K562 (cell line): ENCODE results near the gene PLOD1. TPM values are rescaled to one million over a fixed set of nuclear protein-coding genes. Genes with fewer than 3 reads are reported as not detected.
A peak's percentile ranks its signal among the peaks of the same experiment; 100 is the strongest.

Experiments used
- ATAC-seq: fragments of 200-7000 bp; cut with Tn5 transposase; 3 replicates; pipeline ENCODE4 v1.9.1; 2020; ENCODE audit warnings: moderate library complexity
- BruUV-seq: library from RNA; stranded (reverse); fragments of 400-500 nt; replicated peaks from 2 replicates; lab custom pipeline; 2021; lab: Mats Ljungman, UMichigan
- CTCF ChIA-PET: fragments of 300-600 bp; formaldehyde crosslinking; extraction: SDS; loops from one replicate; lab custom pipeline; 2021; ENCODE audit warnings: low intra/inter-chr PET ratio; lab: Yijun Ruan, JAX
- POLR2A ChIA-PET: fragments of 300-600, 350-650 bp; sonication (Branson Sonifier 250); formaldehyde crosslinking; extraction: SDS; loops from one replicate; lab custom pipeline; 2021; ENCODE audit warnings: antibody characterized with exemption, inconsistent platforms; lab: Yijun Ruan, JAX
- DNase-seq, 4 experiments: peaks; one replicate each; pipeline versions ENCODE4 v3.0.0 to v3.0.0-alpha.2; 2011 to 2018; ENCODE audit warnings: low spot score in 3 of 4, mixed read lengths in 3 of 4; ENCODE audit errors: extremely low read depth in 1 of 4
- FAIRE-seq: peaks from 2 replicates; lab custom pipeline; 2011; peaks lifted over from hg19 to GRCh38; lab: Jason Lieb, UNC
- H2AFZ ChIP-seq: 2 replicates; pipeline ENCODE4 v1.6.0; 2011; ENCODE audit warnings: low read depth, low read length, control low read depth, inconsistent platforms
- H3K27ac ChIP-seq: fragments of 200-600 bp; 3 replicates; pipeline ENCODE4 v1.8.0; 2011; ENCODE audit warnings: low read depth, mild to moderate bottlenecking, control low read depth, inconsistent platforms, low read length, moderate library complexity, mixed read lengths; ENCODE audit errors: extremely low read depth
- H3K27me3 ChIP-seq, 2 experiments: fragments of 300-600 bp in 1 of 2; 2 replicates in 1 of 2; 3 replicates in 1 of 2; pipeline versions ENCODE4 v1.6.0 to v1.8.0; 2011; ENCODE audit warnings: inconsistent platforms in 2 of 2, low read length in 2 of 2, mild to moderate bottlenecking in 1 of 2, mixed read lengths in 1 of 2, moderate library complexity in 1 of 2; ENCODE audit not compliant: control insufficient read depth in 2 of 2, insufficient read depth in 2 of 2
- H3K36me3 ChIP-seq: fragments of 300-600 bp; 3 replicates; pipeline ENCODE4 v1.8.0; 2011; ENCODE audit warnings: mild to moderate bottlenecking, low read length, inconsistent platforms; ENCODE audit not compliant: control insufficient read depth, insufficient read depth
- H3K4me1 ChIP-seq, 2 experiments: fragments of 200-600 bp in 1 of 2; replicated peaks in 1 of 2; 2 replicates in 1 of 2; 3 replicates in 1 of 2; pipeline versions ENCODE4 v1.5.1 to v1.8.0; 2011; ENCODE audit warnings: inconsistent platforms in 2 of 2, low read length in 2 of 2, mild to moderate bottlenecking in 1 of 2, mixed read lengths in 1 of 2, moderate library complexity in 1 of 2; ENCODE audit not compliant: control insufficient read depth in 2 of 2, insufficient read depth in 2 of 2
- H3K4me2 ChIP-seq: 2 replicates; pipeline ENCODE4 v1.6.1; 2011; ENCODE audit warnings: low read length, control low read depth, inconsistent platforms, mixed read lengths; ENCODE audit not compliant: insufficient read depth
- H3K4me3 ChIP-seq: fragments of 200-600 bp; sonication (generic), shearing (Covaris generic); 2 replicates; pipeline ENCODE4 v1.5.1; 2016; ENCODE audit warnings: control low read depth, inconsistent platforms
- H3K79me2 ChIP-seq: fragments of 200-600 bp; 3 replicates; pipeline ENCODE4 v1.8.0; 2011; ENCODE audit warnings: low read length, inconsistent platforms; ENCODE audit not compliant: control insufficient read depth, insufficient read depth
- H3K9ac ChIP-seq, 2 experiments: 2 replicates each; pipeline versions ENCODE4 v1.6.0 to v1.6.1; 2011; ENCODE audit warnings: low read depth in 2 of 2, low read length in 2 of 2, control low read depth in 1 of 2, inconsistent platforms in 1 of 2, mild to moderate bottlenecking in 1 of 2, mixed read lengths in 1 of 2; ENCODE audit not compliant: insufficient read depth in 1 of 2
- H3K9me1 ChIP-seq: one replicate; pipeline ENCODE4 v1.6.0; 2011; ENCODE audit warnings: inconsistent platforms, mild to moderate bottlenecking, low read length, moderate library complexity; ENCODE audit not compliant: control insufficient read depth, insufficient read depth
- H3K9me3 ChIP-seq: replicated peaks from 2 replicates; pipeline ENCODE4 v1.5.1; 2011; ENCODE audit warnings: low read depth, low read length, inconsistent platforms; ENCODE audit not compliant: control insufficient read depth, insufficient read depth
- H4K20me1 ChIP-seq: replicated peaks from 2 replicates; pipeline ENCODE4 v1.6.1; 2011; ENCODE audit warnings: low read length, inconsistent platforms, mixed read lengths; ENCODE audit not compliant: control insufficient read depth, insufficient read depth
- BRF2 ChIP-seq: IDR thresholded peaks from 3 replicates; pipeline ENCODE4 v1.6.1; 2011; ENCODE audit warnings: borderline replicate concordance, mild to moderate bottlenecking; ENCODE audit not compliant: insufficient read length, insufficient read depth
- CEBPG ChIP-seq, 3 experiments: fragments of 200-800 bp in 1 of 3; sonication (Bioruptor generic) in 1 of 3; sonication (generic) in 1 of 3; formaldehyde crosslinking in 1 of 3; IDR thresholded peaks in 2 of 3; conservative IDR thresholded peaks in 1 of 3; 2 replicates each; pipeline versions ENCODE4 v1.6.1 to v1.8.0; 2016 to 2022; ENCODE audit warnings: missing compliant biosample characterization in 2 of 3, missing genetic modification characterization in 2 of 3, mild to moderate bottlenecking in 1 of 3, missing genetic modification reagents in 1 of 3
- CTBP1 ChIP-seq: fragments of 450-650 bp; IDR thresholded peaks from 2 replicates; pipeline ENCODE4 v1.6.1; 2016; ENCODE audit warnings: borderline replicate concordance
- GTF2E2 ChIP-seq: fragments of 200-800 bp; sonication (Bioruptor generic); IDR thresholded peaks from 2 replicates; pipeline ENCODE4 v1.6.1; 2016; ENCODE audit warnings: missing genetic modification characterization, missing compliant biosample characterization
- KDM1A ChIP-seq, 2 experiments: fragments of 450-650 bp; IDR thresholded peaks; 2 replicates each; pipeline ENCODE4 v1.6.1; 2016; ENCODE audit warnings: mild to moderate bottlenecking in 2 of 2
- L3MBTL2 ChIP-seq: fragments of 450-650 bp; IDR thresholded peaks from 2 replicates; pipeline ENCODE4 v1.6.1; 2016; ENCODE audit warnings: mild to moderate bottlenecking, moderate library complexity
- MXD1 ChIP-seq: fragments of 250-450 bp; sonication (Bioruptor Pico); IDR thresholded peaks from 2 replicates; pipeline ENCODE4 v1.8.0; 2021; ENCODE audit warnings: borderline replicate concordance, mild to moderate bottlenecking, moderate library complexity; ENCODE audit not compliant: poor library complexity, severe bottlenecking
- PHB ChIP-seq: fragments of 250-450 bp; sonication (Bioruptor Pico); IDR thresholded peaks from 2 replicates; pipeline ENCODE4 v1.5.0; 2021
- RBM39 ChIP-seq: fragments of 200-400 bp; formaldehyde crosslinking; optimal IDR thresholded peaks from 2 replicates; pipeline ENCODE3; 2018; ENCODE audit warnings: low read depth, low read length
- SFPQ ChIP-seq: fragments of 200-400 bp; formaldehyde crosslinking; IDR thresholded peaks from 2 replicates; pipeline ENCODE4 v1.6.1; 2017; ENCODE audit warnings: mild to moderate bottlenecking, low read depth, low read length, moderate library complexity
- SRSF3 ChIP-seq: fragments of 200-400 bp; formaldehyde crosslinking; IDR thresholded peaks from 2 replicates; pipeline ENCODE4 v1.6.1; 2016; ENCODE audit warnings: mild to moderate bottlenecking, low read length, moderate library complexity; ENCODE audit not compliant: insufficient read depth
- THAP7 ChIP-seq: fragments of 250-450 bp; sonication (Bioruptor Pico); IDR thresholded peaks from 2 replicates; pipeline ENCODE4 v1.5.0; 2021
- ZFP36 ChIP-seq: fragments of 150-350 bp; IDR thresholded peaks from 2 replicates; pipeline ENCODE4 v1.6.1; 2018; ENCODE audit warnings: low read length, low read depth; ENCODE audit not compliant: partially characterized antibody
- ZNF146 ChIP-seq: IDR thresholded peaks from one replicate; pipeline ENCODE4 v1.6.1; 2018; ENCODE audit warnings: missing compliant biosample characterization; ENCODE audit not compliant: unreplicated experiment
- ZNF253 ChIP-seq: fragments of 250-450 bp; sonication (Bioruptor Pico); conservative IDR thresholded peaks from 2 replicates; pipeline ENCODE4 v1.6.1; 2021; ENCODE audit warnings: mild to moderate bottlenecking
- ZNF347 ChIP-seq: fragments of 450-650 bp; formaldehyde crosslinking; IDR thresholded peaks from 2 replicates; pipeline ENCODE4 v1.4.0; 2020; ENCODE audit warnings: low read depth, mild to moderate bottlenecking, moderate library complexity
- WGBS: fragments of 100-300 bp; shearing (Covaris generic); methylation state at CpG from one replicate; pipeline ENCODE4 v1.1.6; 2016; ENCODE audit warnings: low coverage, mixed read lengths; ENCODE audit not compliant: insufficient coverage; ENCODE audit errors: missing lambda C conversion rate; 5-methylcytosine and 5-hydroxymethylcytosine counted together
- in situ Hi-C: fragments of 300-500 bp; cut with MboI; formaldehyde crosslinking; loops from 4 replicates; pipeline ENCODE4 v1.15.0; 2018; ENCODE audit warnings: inconsistent platforms, mixed read lengths
- intact Hi-C: fragments of 100-400 bp; cut with micrococcal nuclease; formaldehyde crosslinking; loops from 2 replicates; pipeline ENCODE4 v1.14.2; 2022
- polyA plus RNA-seq, 8 experiments: library from polyadenylated mRNA; depleted of rRNA in 4 of 8; stranded (reverse) in 5 of 8; unstranded in 3 of 8; fragments of >200 nt; fragmentation: Nextera tagmentation in 2 of 8; fragmentation: Illumina TruSeq in 1 of 8; extraction: Ambion mirVana in 2 of 8; extraction: Trizol in 1 of 8; gene quantifications; 2 replicates each; pipeline versions ENCODE4 v1.2.1 to v1.2.3, GENCODE V29; 2011 to 2014; ENCODE audit warnings: inconsistent platforms in 1 of 8, missing spikeins in 1 of 8
- total RNA-seq, 7 experiments: library from RNA; depleted of rRNA in 6 of 7; stranded (reverse); fragments of >200 nt in 6 of 7; fragmentation: Illumina TruSeq in 2 of 7; extraction: Trizol in 2 of 7; gene quantifications; 2 replicates each; pipeline versions ENCODE4 v1.2.1 to v1.2.3, GENCODE V29; 2011 to 2021; ENCODE audit warnings: low replicate concordance in 1 of 7

The PLOD1 gene
- total and polyA plus RNA-seq, 9 of the 15 experiments (the other 6 are each of a cell fraction or from before 2014, with no cell fraction given): 16.6 to 90.8 (median 52.7) TPM

- TF ChIP-seq THAP7 (no peak), CEBPG (CRISPR knock-in tag; IDR thresholded peaks at IDR 0.05) (no peak), CEBPG (tag; conservative IDR thresholded peaks at IDR 0.05 in 1 of 2, IDR thresholded peaks at IDR 0.05 in 1 of 2) (no peak), GTF2E2 (tag) (no peak), RBM39 (no peak), ZNF253 (no peak)
Measured at GRCh38 chr1:11943619-11944018, 9.1 kb downstream of the PLOD1 start (continued).

GRCh38 chr1:11944358-11944931, 9.9 kb downstream of the PLOD1 start:
- no peak overlapping the region for H3K4me3 ChIP-seq
- no peaks in the 10 kb centered on the region for H3K27me3 ChIP-seq
- peak overlapping the region in 1 of 2 experiments; percentile 72; a peak in 1 of 4 replicates for H3K9ac ChIP-seq
- H3K9me3 ChIP-seq: peaks cover 8% of the 10 kb centered on the region
- DNase-seq (no peak), FAIRE-seq (no peak), ATAC-seq (no peak; the same call in 2 of the 3 replicates)
- ChIA-PET POLR2A (interaction anchor here (0.5 to 6.3 kb wide), 7 partner anchors 10 to 280 kb away, joined by 3 to 51 read pairs (median 3); partner anchors contain the start of genes FBXO6 and PLOD1), CTCF (no interaction called here)
- no peaks in the 10 kb centered on the region for H3K9me1 ChIP-seq
- in situ Hi-C loops (no loop called here), intact Hi-C loops (no loop called here)
- no peak overlapping the region for H2AFZ ChIP-seq
- no peak overlapping the region for H3K4me2 ChIP-seq
- H3K27ac ChIP-seq: no peak overlapping the region
- no peaks in the 10 kb centered on the region for H4K20me1 ChIP-seq
- 67% methylated on average over 4 of the region's 12 CpGs for WGBS
- H3K79me2 ChIP-seq: peaks cover 20% of the 10 kb centered on the region
- peaks cover 76% of the 10 kb centered on the region for H3K36me3 ChIP-seq
- BruUV-seq: no TSS peak
- H3K4me1 ChIP-seq: peaks cover under 1 to 13% of the 10 kb centered on the region in 2 experiments; a peak in 3 of 5 replicates
- no peak for TF ChIP-seq SFPQ
- no peak for TF ChIP-seq ZFP36
- no peak for TF ChIP-seq ZNF146
- TF ChIP-seq BRF2: no peak
- no peak for TF ChIP-seq ZNF347 (CRISPR knock-in tag)
- no peak for TF ChIP-seq PHB
- no peak for TF ChIP-seq MXD1 (CRISPR knock-in tag)
- TF ChIP-seq L3MBTL2: no peak
- no peak for TF ChIP-seq CTBP1
- no peak for TF ChIP-seq KDM1A (IDR thresholded peaks at IDR 0.05)
- TF ChIP-seq SRSF3: no peak
